LNCaP clone FGC (cell line): ENCODE results near the gene GRIA1.

Experiments used
- DNase-seq: peaks from one replicate; pipeline ENCODE4 v3.0.0-alpha.2; 2011; ENCODE audit warnings: low read depth
- H3K4me3 ChIP-seq: 2 replicates; pipeline ENCODE4 v1.5.1; 2011; ENCODE audit warnings: mild to moderate bottlenecking, low read depth, low read length, control low read depth
- TF ChIP-seq, protein P1 (sequence below): IDR thresholded peaks from 2 replicates; pipeline ENCODE4 v1.5.1; 2012; ENCODE audit warnings: mild to moderate bottlenecking; ENCODE audit not compliant: control insufficient read depth, insufficient read depth; ENCODE audit errors: extremely low read depth

The GRIA1 gene

DNA sequence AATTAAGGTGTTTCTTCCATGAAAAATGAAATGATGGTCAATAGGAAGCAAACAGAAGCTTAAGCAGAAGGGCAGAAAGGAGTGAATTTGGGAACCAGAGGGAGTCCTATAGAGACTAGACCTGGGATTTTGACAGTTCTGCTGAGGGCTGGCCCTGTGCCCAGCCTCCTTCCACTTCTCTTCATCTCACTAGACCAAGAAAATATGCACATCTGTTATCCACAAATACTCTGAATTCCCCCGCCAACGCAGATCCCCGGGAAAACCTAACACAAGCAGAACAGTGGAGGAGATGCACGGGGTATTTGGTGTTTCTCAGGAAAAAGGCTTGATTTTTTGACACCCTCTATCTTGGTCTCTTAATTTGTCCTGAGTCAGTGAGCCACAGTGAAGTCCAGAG is 22.7 kb downstream of the GRIA1 start:
- TF ChIP-seq, protein P1, sequence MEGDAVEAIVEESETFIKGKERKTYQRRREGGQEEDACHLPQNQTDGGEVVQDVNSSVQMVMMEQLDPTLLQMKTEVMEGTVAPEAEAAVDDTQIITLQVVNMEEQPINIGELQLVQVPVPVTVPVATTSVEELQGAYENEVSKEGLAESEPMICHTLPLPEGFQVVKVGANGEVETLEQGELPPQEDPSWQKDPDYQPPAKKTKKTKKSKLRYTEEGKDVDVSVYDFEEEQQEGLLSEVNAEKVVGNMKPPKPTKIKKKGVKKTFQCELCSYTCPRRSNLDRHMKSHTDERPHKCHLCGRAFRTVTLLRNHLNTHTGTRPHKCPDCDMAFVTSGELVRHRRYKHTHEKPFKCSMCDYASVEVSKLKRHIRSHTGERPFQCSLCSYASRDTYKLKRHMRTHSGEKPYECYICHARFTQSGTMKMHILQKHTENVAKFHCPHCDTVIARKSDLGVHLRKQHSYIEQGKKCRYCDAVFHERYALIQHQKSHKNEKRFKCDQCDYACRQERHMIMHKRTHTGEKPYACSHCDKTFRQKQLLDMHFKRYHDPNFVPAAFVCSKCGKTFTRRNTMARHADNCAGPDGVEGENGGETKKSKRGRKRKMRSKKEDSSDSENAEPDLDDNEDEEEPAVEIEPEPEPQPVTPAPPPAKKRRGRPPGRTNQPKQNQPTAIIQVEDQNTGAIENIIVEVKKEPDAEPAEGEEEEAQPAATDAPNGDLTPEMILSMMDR, result no peak
- DNase-seq, result no peak
- H3K4me3 ChIP-seq, result no peak overlapping the region

DNA sequence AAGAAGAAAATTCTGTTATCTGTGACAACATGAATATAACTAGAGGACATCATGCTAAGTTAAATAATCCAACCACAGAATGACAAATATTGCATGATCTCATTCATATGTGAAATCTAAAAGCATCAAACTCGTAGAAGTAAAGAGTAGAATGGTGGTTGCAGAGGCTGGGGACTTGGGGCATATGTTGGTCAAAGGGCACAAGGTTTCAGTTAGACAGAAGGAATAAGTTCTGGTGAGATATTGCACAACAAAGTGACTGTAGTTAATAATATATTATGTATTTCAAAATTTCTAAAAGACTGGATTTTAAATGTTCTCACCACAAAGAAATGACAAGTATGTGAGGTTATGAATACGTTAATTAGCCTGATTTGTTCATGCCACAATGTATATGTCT is 24.8 kb downstream of the GRIA1 start:
- TF ChIP-seq, protein P1, result no peak
- H3K4me3 ChIP-seq, result no peak overlapping the region
- DNase-seq, result no peak

DNA sequence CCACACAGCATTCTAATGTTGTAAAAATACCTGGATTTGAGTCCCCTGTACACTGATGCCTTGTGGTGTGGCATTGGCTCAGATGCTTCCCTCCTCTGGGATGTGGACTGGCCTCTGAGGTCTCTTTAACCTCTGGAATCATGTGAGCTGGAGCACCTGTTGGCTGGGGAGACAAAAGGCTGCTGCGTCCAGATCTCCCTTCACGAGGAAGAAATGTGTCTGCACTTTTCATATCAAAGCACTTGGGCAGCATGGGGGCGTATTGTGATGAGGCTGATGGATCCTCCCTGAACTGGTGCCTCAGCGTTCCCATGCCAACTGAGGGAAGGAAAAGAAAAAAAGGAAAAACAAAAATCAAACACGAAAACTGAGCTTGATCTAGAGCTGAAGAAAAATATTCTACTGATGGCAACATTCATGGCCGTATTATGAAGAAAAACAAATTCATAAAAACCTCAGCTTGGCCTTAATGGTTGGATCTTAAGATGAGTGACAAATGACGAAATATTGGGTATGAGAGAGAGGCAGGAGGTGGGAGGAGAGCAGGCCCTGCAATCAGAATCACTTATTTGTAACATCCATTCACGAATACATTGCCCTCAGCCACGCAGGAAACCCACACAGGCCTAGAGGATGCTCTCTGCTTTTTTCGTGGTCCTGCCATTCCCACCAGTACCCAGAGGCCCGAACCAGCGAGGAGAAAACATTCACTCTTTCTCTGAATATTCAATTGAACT is 26.2 kb downstream of the GRIA1 start:
- H3K4me3 ChIP-seq, result no peak overlapping the region
- DNase-seq, result no peak
- TF ChIP-seq, protein P1, result no peak

DNA sequence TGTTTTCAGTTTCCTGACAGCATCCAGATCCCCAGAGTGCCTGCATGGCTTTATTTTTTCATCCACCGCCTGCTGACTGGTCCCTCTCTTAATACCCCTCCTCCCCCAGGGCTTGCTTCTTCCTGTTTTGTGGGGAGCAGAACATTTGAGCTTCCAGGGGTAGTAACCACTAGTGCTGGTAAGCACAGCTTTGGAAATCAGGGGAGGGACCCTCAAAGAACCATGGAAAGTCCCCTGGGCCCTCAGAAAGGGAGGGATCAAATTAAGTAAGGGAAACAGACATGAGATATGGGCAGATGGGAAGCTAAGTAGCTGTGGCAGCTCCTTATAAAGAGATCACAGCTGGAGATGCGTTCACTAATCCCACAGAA is 26.8 kb downstream of the GRIA1 start:
- no peak overlapping the region for H3K4me3 ChIP-seq
- DNase-seq, result no peak
- TF ChIP-seq, protein P1, result no peak

DNA sequence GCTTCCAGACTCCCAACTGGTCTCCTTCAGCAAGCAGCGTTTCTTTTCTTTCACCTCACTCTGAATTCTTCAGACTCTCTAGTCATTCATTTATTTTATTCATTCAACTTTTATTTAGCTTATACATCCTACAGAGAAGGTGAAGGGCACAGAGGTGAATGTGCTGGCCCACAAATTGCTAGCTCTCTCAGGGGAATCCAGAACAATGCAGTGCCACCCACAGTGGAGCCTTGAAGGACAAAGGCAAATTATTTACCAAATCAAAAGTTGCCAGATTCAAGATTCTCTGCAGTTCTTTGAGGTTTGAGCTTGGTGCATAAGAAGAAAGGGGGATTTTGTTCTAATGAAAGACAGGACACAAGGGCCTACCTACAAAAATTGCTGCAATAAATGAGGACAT is 29.7 kb downstream of the GRIA1 start:
- H3K4me3 ChIP-seq, result no peak overlapping the region
- no peak for DNase-seq
- TF ChIP-seq, protein P1, result no peak

DNA sequence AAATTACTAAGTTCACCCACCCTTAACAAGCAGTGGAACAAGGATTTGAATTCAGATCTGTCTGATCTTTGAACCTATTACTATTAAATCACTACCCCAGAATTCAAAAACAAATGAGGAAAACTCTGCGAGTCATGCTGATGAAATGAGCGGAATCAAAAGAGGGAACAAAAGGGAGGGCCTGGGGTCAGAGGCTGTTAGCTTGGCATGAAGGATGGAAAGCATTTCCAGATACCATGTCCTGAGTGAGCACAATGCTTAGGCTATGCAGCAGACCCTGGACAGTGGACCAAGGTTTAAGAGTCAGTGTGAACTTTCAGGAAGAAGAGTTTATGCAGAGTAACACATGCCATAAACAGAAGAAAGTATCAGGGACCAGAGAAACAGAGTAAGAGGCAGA is 30.5 kb downstream of the GRIA1 start:
- TF ChIP-seq, protein P1, result no peak
- no peak for DNase-seq
- H3K4me3 ChIP-seq, result no peak overlapping the region

DNA sequence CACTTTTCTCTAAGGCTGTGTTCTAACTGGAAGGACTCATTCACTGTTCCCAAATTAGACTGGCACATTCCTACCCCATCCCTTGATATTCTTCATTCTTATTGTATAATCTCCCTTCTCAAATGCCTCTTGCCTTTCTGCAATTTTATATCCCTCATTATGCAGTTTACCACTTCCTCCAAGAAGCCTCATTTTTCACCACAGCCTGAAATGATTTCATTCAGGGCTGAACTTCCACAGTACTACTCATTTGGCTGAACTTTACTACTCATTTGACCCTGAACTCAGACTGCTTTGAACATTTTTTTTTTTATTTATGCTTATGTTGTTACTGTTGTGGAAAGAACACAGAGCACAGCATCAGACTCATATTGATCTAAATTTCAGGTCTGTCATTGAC is 32.7 kb downstream of the GRIA1 start:
- TF ChIP-seq, protein P1, result no peak
- H3K4me3 ChIP-seq, result no peak overlapping the region
- no peak for DNase-seq
